GM19395 (cell line): Measurements from ENCODE around the gene IGSF22.

ENCODE experiments used
- ATAC-seq: cut with Tn5 transposase; IDR thresholded peaks from one replicate; pipeline ENCODE4 v1.9.1; 2021; ENCODE audit warnings: mild to moderate bottlenecking, moderate library complexity; ENCODE audit not compliant: unreplicated experiment

Gene IGSF22

DNA sequence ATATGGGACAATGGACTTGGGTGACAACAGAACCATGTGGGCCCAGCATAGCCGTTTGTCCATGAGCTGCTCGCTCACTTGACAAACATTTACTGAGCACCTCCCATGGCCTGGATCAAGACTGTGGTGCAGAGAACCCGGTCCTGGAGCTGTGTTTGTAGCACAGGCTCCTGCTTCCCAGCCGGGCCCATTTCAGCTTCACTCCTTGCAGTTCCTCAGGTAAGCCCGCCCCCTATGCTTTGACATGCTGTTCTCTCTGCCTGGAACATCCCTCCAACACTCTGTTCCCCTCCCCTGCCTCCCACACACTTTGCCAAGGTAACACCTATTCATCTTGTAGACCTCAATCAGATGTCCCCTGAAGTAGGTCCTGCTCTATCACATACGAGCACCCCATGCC lies 19.3 kb upstream of the IGSF22 start:
- no peak for ATAC-seq

DNA sequence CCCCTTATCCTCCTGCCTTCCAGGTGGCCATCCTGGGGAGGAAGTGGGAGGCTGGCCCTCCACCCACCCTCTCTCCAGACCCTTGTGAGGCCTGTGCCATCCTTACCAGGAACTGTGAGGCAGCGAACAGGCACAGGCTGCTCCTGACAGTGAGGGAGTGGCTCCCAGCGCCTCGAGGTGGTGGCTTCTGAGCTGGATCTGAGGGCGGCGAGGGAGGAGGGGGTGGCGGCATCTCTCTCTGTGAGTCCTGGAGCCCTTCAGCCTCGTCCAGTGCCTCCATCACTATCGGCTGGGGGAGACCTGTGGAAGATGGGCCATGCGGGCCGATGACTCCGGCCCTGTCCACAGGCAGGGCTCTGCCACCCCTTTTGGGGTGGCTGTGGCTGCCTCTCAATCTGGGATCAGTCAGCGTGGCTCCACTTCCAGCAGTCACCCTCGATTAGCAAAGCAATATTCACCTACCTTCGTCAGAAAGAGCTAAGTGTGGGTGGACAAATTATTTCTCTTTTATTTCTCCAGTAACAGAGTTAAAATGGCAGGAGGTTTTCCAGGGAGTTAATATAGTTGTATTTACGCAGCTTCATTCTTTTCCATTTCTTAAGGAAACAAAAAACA lies 18.0 kb upstream of the IGSF22 start:
- no peak for ATAC-seq

DNA sequence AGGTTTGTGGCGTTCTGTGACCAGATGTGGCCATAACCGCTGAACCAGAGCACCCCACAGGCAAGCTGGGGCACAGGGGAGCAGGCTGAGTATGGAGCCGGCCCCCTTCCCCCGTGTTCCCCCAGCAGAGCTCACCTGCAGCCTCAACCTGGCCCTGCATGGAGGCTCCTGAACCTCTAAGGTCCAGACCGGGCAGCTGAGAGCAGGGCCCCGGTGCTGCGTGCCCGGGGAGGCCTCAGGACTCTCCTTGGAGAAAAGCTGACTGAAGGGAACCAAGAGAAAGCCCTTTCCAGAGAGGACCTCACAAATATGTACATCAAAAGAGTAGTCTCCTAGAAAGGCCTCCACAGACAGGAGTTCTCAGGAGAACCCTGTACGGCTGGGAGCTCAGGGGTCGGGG lies 17.4 kb upstream of the IGSF22 start:
- ATAC-seq, result no peak

DNA sequence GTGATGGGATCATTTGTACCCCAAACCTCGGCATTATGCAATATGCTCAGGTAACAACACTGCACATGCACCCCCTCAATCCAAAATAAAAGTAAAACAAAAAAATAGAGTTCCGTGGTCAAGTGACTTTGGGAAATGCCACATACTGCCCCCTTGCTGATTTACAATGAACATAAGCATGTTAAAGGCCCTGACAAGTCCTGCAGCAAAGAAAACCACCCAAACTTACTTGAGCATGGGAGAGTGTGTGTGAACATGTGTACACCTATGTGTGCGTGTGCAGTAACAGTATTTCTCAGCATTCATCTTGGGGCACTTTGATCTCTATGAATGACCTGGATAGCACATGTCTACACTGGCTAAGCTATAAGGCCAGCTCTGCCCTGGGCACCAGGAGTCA lies 15.8 kb upstream of the IGSF22 start:
- no peak for ATAC-seq

DNA sequence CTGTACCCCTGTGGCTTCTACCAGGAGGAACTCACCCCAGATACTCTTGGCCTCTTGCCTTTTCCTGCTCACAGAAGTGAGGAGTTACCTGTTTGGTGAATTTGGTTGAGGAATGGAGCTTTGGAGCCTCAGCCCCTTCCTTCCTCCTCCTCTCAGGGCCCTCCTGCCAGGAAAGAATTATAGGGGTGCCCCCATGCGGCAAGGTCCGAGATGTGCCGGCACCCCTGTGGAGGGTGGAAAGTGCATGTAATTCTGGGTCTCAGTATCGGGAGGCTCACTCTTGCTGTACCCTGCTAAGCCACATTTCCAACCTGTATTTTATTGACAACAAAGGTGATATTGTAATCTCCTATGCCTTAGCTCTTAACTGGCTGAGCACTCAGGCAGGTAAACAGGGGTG lies 13.7 kb upstream of the IGSF22 start:
- no peak for ATAC-seq

DNA sequence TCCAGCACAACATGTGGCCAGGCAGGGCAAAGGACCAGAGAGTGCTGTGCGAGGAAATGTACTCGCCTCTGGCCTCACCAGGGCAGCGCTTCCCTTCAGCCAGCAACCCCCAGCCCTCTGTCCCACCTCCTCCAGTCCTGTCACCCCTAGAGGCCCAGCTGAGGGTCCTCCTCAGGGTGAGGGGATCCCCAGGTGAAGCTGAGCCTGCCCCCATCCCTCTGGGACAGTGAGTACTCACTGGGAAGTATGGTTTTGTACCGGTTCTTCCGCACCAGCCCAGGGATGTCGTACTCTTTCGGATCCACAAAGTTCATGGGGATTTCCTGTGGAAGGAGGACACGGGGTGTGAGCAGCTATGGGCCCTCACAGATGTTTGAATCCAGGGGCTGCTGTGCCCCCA lies 11.7 kb upstream of the IGSF22 start:
- no peak for ATAC-seq

DNA sequence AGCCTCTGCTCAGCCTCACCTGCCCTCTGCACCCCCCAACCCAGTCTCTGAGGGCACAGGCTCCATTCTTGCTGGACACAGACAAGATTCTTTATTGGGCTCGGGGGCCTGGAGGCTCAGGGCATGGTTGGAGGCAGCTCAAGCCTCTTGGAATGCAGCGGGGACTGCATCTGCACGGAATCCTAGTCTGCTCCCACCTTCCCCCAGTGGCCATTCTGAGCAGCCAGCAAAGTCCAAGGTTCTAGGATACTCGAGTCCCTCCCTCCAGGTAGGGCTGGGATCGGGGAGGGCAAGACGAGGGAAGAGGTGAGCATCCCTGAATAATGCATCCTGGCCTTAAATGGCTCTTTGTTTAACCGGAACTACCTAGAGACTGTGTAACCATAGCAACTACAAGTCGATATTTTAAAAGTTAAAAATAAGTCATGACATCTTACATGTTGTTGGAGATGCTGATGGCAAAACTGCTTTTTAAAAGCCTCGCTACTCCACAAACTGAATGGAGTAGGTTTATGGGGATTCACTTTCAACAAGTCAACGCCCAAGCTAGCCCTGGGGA lies 10.7 kb upstream of the IGSF22 start:
- no peak for ATAC-seq

DNA sequence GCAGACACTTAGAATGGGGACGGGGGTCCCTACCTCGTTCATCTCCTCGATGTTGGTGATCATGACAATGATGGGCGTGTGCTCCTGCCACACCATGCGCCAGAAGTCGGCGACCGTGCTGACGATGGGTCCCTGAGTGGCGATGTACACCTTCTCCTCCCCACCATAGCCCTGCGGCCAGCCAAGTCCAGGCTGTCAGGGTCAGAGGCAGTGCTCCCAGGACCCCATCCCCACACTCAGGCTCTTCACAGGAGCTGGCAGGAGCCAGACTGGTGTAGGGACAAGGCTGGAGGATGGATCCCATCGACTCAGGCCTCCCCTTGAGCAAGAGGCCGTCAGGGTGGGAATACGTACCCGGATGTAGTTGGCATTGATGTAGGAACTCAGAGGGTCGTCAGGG lies 7.2 kb upstream of the IGSF22 start:
- no peak for ATAC-seq

DNA sequence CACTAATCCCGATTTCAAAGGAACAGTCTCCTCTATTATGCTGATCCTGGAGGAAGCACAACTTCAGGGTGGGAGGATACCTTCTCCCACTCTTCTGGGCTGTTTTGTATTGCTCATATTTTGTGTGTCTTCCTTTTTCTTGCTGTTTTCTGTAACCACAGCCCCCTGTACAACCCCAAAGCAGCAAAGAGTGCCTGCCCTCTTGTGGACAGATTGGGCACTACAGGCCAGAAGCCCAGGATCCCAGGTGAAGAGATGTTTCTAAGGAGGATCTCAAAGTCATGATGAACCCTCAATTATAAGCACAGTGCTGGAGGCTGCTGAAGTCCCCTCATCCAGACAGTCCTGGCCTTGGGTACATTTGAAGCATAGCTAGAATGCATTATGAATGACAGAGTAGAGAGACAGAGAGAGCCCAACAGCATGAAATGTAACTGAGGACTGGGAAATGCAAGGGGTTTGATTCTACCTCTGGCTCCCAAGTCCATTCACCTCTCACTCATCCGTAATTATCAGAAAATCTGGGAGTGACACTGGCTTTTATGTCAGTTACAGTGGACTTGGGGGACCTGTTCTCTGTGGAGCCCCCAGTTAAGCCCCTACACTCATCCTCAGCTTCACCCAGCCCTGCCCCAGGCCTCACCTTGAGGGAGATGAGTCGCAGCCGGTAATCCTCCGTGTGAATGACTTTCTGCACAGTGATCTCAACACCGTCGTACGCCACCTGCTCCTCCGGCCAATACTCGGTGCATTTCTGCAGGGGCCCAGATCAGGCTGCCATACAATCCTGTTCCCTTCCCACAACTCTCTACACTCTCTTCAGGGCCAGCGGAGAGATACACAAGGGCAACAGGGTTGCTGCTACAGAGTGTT lies 6.2 kb upstream of the IGSF22 start:
- ATAC-seq, result peak; percentile 70

DNA sequence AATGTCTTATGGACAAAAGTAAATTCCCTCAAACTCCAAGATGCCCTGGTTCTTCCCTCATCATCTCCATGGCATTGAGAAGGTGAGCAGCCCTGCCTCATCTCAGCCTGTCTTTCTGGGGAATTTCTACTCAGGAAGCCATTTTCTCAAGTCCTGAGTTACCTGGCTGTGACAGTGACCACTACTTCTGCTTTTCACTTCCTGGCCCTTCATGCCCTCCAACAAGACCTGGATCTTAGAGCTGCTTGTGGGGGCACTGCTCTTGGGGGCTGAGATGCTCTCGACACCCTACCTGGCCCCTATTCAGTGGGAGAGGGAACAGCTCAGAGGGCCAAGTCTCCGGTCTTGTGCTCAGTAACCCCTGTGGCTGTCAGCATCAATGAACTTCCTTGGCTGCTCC lies 5.5 kb upstream of the IGSF22 start:
- peak; percentile 20 for ATAC-seq

DNA sequence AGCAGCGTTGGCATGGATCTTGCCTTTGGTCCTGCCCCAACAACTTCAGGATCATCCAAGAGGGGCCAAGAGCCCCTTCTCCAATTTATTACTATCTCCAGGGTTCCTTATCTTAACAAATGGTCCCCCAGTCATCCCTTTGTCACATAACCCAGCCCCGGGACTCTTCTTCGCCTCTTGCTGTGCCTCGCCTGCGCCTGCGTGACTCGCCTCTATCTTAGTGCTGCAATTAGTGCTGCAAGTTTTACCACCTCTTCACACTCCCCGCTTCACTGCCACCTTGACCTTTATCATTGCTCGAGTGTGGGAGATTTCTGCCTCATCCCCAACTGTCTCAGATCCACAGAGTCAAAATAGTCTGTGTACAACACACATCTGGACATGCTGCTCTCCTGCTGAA lies 4.0 kb upstream of the IGSF22 start:
- ATAC-seq, result no peak

DNA sequence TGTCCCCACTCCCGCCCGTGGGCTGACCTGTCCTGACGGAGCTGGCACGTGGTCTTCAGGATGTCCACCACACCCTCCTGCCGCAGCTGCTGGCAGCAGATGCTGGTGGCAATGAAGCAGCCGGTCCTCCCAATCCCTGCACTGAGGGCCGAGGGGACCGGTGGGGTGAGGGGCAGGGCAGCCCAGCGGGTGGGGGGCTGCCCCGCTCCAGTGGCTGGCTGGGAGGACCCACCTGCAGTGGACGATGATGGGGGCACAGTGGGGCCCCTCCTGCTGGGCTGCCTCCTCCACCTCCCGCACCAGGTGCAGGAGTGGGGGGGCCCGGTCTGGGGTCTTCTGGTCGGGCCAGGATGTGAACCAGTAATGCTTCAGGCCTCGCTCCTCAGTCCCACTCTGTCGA lies 3.4 kb upstream of the IGSF22 start:
- ATAC-seq, result no peak

DNA sequence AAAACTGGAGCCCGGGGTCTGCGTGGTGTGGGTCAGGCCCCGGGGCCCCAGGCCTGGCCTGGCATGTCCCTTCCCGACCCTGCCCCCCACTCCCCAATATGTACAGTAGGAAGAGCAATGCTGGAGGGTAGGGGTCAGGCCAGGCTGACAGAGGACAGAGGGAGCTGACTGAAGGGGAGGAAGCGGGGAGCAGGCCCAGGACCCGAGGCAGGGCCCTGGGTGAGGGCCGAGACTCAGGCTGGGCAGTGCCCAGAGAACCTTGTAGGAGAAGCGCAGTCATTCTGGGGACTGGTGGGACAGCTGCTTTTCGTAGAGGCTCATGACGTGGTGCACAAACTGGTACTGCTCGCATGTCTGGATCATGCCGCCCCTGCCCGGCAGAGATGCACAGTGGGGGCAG lies 2.7 kb upstream of the IGSF22 start:
- no peak for ATAC-seq

DNA sequence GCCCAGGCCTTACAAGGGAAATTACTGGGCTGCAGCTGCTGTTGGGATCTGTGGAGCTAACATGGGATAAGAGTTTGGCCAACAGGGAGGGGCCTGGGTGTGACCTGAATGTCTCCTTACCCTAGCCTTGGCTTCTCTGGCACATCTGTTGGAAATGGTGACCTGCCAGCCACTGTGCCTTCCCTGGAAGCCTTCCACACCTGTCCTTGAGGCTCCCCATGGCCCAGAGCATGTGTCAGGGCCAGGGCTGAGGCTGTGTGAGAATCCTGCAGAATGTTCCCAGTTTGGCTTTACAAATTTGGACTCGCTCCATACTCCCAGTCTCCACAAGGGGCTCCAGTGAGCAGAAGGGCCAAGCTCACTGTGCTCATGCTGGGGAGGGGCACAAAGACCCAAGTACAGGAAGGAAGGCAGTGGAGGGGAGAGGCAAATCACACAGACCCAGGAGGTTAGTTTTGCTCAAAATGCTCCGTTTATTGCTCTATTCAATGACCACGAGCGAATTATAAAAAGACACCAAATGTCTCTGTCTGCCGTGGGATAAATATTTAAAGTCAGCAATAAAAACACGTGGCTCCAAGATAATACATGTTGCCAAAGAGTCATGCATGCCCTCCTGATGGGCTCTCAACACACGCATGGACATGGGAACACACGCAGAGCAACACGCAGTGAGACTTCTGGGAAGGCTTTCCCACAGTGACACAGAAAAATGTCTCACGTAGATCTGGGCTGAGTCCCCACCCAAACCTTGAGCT lies 1.7 kb upstream of the IGSF22 start:
- ATAC-seq, result no peak

DNA sequence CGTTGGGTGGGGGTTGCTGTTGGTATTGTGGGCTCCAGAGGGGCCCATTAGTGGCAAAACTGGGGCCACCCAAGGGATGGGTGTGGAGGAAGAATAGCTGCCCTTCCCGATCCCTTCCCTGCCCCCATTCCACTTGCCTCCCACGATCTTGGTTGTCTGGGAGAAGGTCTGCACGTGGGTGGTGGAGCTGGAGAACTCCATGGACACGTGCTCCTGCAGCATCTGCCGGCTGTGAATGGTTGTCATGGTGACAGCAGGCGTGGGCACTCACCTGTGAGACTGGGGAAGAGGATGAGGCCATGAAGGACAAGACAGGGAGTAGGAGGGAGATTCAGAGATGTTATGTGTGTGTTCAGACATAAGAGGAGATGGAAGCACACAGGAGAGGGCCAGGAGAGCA lies 2.0 kb downstream of the IGSF22 start:
- ATAC-seq, result no peak

DNA sequence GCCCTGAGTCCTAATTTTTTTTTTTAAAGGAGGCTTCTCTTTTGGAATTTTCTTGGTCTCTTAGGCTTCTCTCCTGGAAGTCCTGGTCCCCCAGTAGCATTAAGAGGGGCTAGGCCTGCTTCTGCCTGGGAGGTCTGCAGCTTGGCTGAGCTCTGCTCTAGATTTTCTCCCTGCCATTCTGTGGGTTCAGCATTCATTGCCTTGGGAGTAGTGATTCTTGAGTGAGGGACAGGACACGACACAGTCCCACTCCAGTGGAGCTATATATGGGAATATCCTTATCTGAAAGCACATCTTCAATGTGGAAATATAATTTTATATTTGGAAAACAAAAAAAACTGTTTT lies 3.7 kb downstream of the IGSF22 start:
- ATAC-seq, result peak; percentile 12

DNA sequence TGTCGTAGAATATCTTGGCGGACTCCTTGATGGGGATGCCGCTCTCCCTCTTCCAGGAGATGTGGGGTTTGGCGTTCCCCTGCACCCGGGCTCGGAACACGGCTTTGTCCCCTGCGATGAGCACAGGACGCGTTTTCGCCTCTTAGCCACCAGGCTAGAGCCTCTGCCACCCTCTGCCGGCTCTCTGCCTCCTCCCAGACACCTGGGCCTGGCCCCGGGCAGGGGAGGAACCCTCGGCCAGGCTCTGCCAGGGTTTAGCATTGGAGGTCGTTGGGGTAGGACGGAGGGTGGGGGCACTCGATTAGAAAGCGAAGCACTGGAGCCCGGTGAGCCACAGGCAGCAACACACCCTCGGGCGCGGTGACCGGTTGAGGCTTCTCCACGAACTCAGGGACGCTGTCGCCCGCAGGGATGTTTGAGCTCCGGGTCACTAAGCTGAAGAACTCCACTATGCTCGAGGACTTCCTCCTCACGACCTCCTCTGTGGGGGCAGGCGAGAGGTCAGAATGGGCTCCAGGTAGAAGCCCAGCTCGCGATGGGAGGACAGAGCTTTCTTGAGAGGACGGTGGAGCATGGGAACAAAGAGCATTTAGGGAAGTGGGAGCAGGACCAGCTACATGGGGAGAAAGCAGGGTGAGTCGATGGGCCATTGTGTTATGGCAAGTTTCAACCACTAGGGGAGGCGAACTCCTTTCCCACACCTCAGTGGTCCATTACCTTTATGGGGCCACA lies 4.3 kb downstream of the IGSF22 start:
- peak; percentile 84 for ATAC-seq

DNA sequence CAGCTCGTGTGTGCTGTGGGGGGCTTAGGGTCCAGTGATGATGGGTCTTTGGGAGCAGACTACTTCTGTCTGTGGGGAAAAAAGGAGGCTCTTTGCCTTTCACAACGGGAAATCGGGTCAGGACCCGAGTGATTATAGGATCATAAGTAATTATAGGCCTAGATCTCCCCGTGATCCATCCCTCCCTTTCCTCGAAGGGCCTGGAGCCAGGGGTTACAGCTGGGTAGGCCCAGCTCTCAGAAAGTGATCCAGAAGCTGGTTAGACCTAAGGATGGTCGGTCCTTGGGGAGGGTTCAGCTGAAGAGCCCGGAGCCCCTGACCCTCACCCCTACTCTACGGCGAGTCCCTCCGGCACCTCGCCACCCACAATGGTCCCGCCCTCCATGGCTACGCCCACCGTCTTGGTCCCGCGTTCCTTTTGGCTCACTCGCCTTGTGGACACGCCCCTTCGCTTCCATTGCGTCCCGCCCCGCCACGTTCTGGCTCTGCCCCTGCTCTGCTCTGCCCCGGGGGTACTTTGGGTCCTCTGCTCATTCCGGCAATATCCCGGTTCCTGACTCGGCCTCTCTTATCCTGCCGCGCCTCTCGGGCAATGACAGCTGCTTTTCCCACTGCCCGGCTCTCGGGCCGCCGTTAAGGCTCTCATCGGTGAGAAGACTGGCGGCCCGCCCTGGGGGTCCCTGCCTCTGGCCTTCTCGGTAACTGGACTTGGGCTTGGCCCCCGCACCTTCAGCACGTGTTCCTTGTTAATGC lies 5.0 kb downstream of the IGSF22 start:
- ATAC-seq, result peak; percentile 74

DNA sequence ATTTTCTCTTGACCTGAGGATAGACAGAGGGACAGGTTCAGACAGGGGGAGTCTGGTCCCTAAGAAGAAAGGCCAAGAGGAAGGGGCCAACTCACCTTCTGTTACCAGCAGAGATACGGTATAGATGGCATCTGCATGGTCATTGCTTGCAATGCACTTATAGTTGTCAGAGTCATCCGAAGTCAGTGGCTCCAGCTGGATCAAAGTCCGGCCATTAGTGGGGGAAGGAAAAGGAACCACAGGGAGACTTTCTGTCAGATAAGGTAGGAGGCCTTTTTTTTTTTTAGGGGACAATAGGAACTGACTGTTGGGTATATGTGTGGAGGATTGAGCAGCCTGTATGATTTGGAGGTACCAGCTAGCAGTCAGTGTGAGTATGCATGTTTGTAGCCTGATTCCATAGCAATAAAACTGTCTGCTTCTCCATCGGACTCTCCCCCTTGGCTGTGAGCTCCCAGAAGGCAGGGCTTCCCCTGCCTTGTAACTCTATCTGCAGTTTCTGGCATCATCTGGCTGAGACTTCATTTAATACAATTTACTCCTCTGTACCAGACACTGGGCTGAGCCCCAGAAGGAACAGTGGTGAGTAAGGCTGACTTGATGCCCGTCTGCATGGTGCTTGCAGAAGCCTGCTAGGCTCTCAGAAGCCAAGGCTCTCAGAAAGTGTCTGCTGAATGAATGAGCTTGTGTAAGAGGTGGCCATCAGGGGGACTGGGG lies 5.7 kb downstream of the IGSF22 start:
- no peak for ATAC-seq

DNA sequence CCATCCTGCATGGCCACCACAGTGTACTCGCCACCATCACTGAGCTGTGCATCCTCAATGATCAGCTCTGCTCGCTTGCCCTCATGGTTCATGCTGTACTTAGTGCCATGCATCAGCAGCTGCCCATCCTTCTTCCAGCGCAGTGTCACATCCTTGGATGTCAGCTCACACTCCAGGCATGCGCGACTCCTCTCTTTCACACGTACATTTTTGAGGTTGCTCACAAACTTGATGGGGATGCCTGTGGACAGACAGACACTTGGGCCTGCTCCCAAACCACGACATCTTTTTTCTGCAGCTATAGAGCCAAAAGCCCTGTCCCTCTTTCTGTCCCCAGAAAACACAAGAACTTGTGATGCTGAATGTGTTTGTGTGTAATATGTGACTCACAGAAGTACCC lies 10.5 kb downstream of the IGSF22 start:
- no peak for ATAC-seq
